ENCODE measurements around the gene PPP1R13L. TPM values are rescaled to one million over a fixed set of nuclear protein-coding genes. Genes with fewer than 3 reads are reported as not detected.

Gene PPP1R13L
- total RNA-seq, 4 donors from 2014 or later, result 4.1 to 16.8 (median 9.5) TPM

DNA sequence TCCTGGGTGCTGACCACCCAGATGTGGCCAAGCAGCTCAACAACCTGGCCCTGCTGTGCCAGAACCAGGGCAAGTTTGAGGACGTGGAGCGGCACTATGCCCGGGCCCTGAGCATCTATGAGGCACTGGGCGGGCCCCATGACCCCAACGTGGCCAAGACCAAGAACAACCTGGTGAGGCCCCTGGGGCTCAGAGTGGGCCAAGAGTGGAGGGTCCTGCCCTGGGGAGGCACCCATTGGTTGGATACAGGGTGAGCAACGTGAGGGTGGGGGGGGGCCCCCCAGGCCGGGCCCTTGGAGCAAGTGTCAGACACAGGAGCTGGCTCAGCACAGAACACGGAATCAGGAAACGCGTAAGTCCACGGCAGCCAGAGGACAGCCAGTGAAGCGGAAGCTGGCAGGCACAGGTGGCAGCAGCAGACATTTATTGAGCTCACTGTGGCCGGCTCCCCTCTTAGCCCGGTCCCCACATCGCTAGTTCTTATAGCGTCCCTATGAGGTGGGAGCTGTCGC, 55.4 kb downstream of the PPP1R13L start:
- 94% methylated on average over 12 of the region's 17 CpGs for WGBS
- no peak overlapping the region for H3K4me3 ChIP-seq
- peaks cover 6 to 44% (median 38%) of the 10 kb centered on the region in 4 donors for H3K36me3 ChIP-seq
- intact Hi-C loops (cut with DNase I), result no loop called here
- H3K27me3 ChIP-seq, result peaks cover 0 to 38% (median 3%) of the 10 kb centered on the region in 4 donors
- H3K27ac ChIP-seq (replicated peaks in 1 of 4), result no peak overlapping the region
- DNase-seq (ENCODE audit: extremely low spot score), result no peak
- H3K4me1 ChIP-seq, result no peaks in the 10 kb centered on the region
- TF ChIP-seq, protein P1, sequence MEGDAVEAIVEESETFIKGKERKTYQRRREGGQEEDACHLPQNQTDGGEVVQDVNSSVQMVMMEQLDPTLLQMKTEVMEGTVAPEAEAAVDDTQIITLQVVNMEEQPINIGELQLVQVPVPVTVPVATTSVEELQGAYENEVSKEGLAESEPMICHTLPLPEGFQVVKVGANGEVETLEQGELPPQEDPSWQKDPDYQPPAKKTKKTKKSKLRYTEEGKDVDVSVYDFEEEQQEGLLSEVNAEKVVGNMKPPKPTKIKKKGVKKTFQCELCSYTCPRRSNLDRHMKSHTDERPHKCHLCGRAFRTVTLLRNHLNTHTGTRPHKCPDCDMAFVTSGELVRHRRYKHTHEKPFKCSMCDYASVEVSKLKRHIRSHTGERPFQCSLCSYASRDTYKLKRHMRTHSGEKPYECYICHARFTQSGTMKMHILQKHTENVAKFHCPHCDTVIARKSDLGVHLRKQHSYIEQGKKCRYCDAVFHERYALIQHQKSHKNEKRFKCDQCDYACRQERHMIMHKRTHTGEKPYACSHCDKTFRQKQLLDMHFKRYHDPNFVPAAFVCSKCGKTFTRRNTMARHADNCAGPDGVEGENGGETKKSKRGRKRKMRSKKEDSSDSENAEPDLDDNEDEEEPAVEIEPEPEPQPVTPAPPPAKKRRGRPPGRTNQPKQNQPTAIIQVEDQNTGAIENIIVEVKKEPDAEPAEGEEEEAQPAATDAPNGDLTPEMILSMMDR (IDR thresholded peaks at IDR 0.05), result no peak
- TF ChIP-seq POLR2AphosphoS5 (IDR thresholded peaks at IDR 0.05), result no peak
- TF ChIP-seq POLR2A (IDR thresholded peaks at IDR 0.05; ENCODE audit: low read depth), result no peak
- TF ChIP-seq EP300 (IDR thresholded peaks at IDR 0.05), result no peak
- H3K9me3 ChIP-seq, result no peaks in the 10 kb centered on the region

DNA sequence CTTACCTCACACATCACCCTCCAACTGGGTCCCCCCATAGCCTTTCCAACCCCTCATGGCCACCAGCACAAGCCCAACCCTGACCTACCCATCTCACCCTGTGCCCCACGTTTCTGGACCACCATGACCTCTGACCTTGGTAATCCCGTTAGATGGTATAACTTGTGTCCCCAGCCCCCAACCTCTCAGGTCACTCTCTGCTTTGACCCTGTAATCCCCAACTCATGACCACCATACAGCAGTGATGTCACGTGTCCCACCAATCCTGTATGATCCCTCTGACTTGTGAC, 55.8 kb downstream of the PPP1R13L start:
- TF ChIP-seq POLR2A (IDR thresholded peaks at IDR 0.05; ENCODE audit: low read depth) (no peak), POLR2AphosphoS5 (IDR thresholded peaks at IDR 0.05) (no peak), EP300 (IDR thresholded peaks at IDR 0.05) (no peak)
- TF ChIP-seq, protein P1 (IDR thresholded peaks at IDR 0.05), result no peak
- DNase-seq (ENCODE audit: extremely low spot score), result no peak
- intact Hi-C loops (cut with DNase I), result no loop called here
- peaks cover 0 to 41% (median 3%) of the 10 kb centered on the region in 4 donors for H3K27me3 ChIP-seq
- peaks cover 6 to 40% (median 33%) of the 10 kb centered on the region in 4 donors for H3K36me3 ChIP-seq
- H3K4me1 ChIP-seq, result no peaks in the 10 kb centered on the region
- H3K27ac ChIP-seq (replicated peaks in 1 of 4), result no peak overlapping the region
- 76% methylated on average over 3 of the region's 3 CpGs for WGBS
- no peak overlapping the region for H3K4me3 ChIP-seq
- no peaks in the 10 kb centered on the region for H3K9me3 ChIP-seq

DNA sequence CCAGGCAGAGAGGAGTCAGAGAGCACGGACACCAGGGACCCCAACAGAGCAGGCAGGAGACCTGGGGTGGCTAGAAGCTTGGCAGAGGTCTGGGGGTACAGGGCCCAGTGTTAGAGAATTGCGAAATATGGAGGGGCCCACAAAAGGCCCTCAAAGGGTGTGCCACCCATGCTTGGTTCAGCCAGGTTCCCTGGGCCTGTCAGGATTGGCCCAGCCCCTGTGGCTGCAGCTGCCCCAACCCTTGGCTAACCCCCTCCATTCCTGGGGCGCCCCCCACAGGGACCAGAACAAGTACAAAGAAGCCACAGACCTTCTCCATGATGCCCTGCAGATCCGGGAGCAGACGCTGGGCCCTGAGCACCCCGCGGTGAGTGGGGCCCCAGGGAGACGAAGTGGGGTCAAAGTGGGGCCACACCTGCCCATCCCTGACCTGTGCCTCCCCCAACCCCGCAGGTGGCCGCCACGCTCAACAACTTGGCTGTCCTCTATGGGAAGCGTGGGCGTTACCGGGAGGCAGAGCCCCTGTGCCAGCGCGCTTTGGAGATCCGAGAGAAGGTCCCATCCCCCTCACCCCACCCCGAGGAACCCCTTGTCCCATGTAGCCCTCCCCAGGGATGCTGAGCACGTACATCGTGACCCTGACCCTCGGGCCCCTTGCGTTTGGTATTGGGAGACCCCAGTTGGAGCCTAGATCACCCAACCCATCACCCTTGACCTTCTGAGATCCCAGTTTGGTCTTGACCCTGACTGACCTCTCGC, 56.3 kb downstream of the PPP1R13L start:
- H3K36me3 ChIP-seq, result peaks cover 6 to 35% (median 29%) of the 10 kb centered on the region in 4 donors
- H3K4me1 ChIP-seq, result no peaks in the 10 kb centered on the region
- 74% methylated on average over 23 of the region's 23 CpGs for WGBS
- DNase-seq (ENCODE audit: extremely low spot score), result no peak
- no peak overlapping the region for H3K4me3 ChIP-seq
- no peak for TF ChIP-seq POLR2A (IDR thresholded peaks at IDR 0.05; ENCODE audit: low read depth)
- TF ChIP-seq, protein P1 (IDR thresholded peaks at IDR 0.05), result no peak
- TF ChIP-seq POLR2AphosphoS5 (IDR thresholded peaks at IDR 0.05), result no peak
- no peak for TF ChIP-seq EP300 (IDR thresholded peaks at IDR 0.05)
- peaks cover 0 to 41% (median 3%) of the 10 kb centered on the region in 4 donors for H3K27me3 ChIP-seq
- no peaks in the 10 kb centered on the region for H3K9me3 ChIP-seq
- H3K27ac ChIP-seq (replicated peaks in 1 of 4), result no peak overlapping the region
- intact Hi-C loops (cut with DNase I), result no loop called here

DNA sequence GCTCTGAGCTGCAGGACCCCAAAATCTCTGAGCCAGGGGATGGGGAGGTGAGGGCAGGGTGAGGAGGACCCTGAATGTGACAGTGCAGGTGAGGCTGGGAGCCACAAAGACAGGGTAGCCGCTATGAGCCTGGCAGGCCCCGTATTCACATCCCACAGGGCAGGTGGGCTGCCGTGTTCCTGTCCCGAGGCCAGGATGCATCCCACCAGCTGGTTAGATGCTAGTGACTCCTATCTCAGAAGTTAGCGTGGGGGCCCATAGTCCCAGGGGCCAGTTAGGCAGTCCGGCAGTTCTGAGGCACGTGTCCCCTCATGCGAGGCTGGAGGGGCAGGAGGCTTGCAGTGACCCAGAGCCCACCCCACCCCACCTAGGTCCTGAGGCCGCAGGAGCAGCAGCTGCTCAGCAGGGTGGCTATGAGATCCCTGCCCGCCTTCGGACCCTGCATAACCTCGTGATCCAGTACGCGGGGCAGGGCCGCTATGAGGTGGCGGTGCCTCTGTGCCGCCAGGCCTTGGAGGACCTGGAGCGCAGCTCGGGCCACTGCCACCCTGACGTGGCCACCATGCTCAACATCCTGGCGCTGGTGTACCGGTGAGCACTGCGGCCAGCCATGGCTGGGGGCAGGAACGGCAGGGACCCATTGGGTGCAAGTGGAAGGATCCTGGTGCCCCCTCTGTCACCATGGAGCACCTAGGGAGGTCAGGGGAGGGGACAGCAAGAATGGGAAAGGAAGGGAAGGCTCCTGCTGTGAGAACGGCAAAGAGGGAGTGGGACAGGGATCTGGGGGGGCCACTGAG, 57.1 kb downstream of the PPP1R13L start:
- Histone ChIP-seq H3K36me3 (peaks cover 6 to 27% (median 22%) of the 10 kb centered on the region in 4 donors), H3K4me1 (no peaks in the 10 kb centered on the region), H3K4me3 (no peak overlapping the region), H3K9me3 (no peaks in the 10 kb centered on the region), H3K27ac (replicated peaks in 1 of 4) (no peak overlapping the region), H3K27me3 (peaks cover 0 to 41% (median 3%) of the 10 kb centered on the region in 4 donors)
- 82% methylated on average over 13 of the region's 25 CpGs for WGBS
- intact Hi-C loops (cut with DNase I), result no loop called here
- DNase-seq (ENCODE audit: extremely low spot score), result no peak
- TF ChIP-seq, protein P1 (IDR thresholded peaks at IDR 0.05), result no peak
- TF ChIP-seq EP300 (IDR thresholded peaks at IDR 0.05) (no peak), POLR2AphosphoS5 (IDR thresholded peaks at IDR 0.05) (no peak), POLR2A (IDR thresholded peaks at IDR 0.05; ENCODE audit: low read depth) (no peak)

Data from esophagus muscularis mucosa (tissue), 4 donors.